PC-9 (cell line): ENCODE results near the gene TMEM50A. TPM values are rescaled to one million over a fixed set of nuclear protein-coding genes. Genes with fewer than 3 reads are reported as not detected.
"Not testable (repeated sequence)": the region's sequence is repeated elsewhere in the genome, so short reads cannot be mapped to it uniquely, and the experiment has no call there.

ENCODE experiments used
- BruUV-seq: library from RNA; stranded (reverse); fragments of 400-500 nt; replicated peaks from 2 replicates; lab custom pipeline; 2021; lab: Mats Ljungman, UMichigan
- CTCF ChIA-PET: fragments of 300-600 bp; sonication (Branson Sonifier 250); formaldehyde crosslinking; loops from one replicate; lab custom pipeline; 2022; ENCODE audit warnings: antibody characterized with exemption; lab: Charles Lee
- POLR2A ChIA-PET: fragments of 300-600 bp; sonication (Branson Sonifier 250); formaldehyde crosslinking; loops from one replicate; lab custom pipeline; 2022; ENCODE audit warnings: antibody characterized with exemption; ENCODE audit not compliant: unreplicated experiment; lab: Charles Lee
- DNase-seq, 2 experiments: peaks; one replicate each; pipeline versions ENCODE4 v3.0.0 to v3.0.0-alpha.2; 2015 to 2022; ENCODE audit warnings: mixed read lengths in 1 of 2
- H2AFZ ChIP-seq: fragments of 200-600 bp; sonication (generic); 2 replicates; pipeline ENCODE4 v1.8.1; 2017; ENCODE audit warnings: antibody characterized with exemption
- H3F3A ChIP-seq: fragments of 200-600 bp; sonication (generic); 2 replicates; pipeline ENCODE4 v1.8.1; 2017; ENCODE audit warnings: antibody characterized with exemption, mild to moderate bottlenecking, low read depth; ENCODE audit not compliant: insufficient read depth
- H3K27ac ChIP-seq: fragments of 200-600 bp; sonication (generic); 2 replicates; pipeline ENCODE4 v1.6.1; 2016; ENCODE audit warnings: mixed run types
- H3K27me3 ChIP-seq: fragments of 200-600 bp; sonication (generic); 2 replicates; pipeline ENCODE4 v1.6.1; 2016; ENCODE audit warnings: low read depth, mixed run types; ENCODE audit not compliant: insufficient read depth
- H3K36me3 ChIP-seq: fragments of 200-600 bp; sonication (generic); 2 replicates; pipeline ENCODE4 v1.6.1; 2016; ENCODE audit warnings: low read depth, mixed run types
- H3K4me1 ChIP-seq: fragments of 200-600 bp; sonication (generic); replicated peaks from 2 replicates; pipeline ENCODE4 v1.6.1; 2016; ENCODE audit warnings: mixed run types; ENCODE audit not compliant: insufficient read depth
- H3K4me2 ChIP-seq: fragments of 200-600 bp; sonication (generic); 2 replicates; pipeline ENCODE4 v1.6.1; 2017; ENCODE audit warnings: mixed run types
- H3K4me3 ChIP-seq: fragments of 200-600 bp; sonication (generic); 2 replicates; pipeline ENCODE4 v1.6.1; 2016; ENCODE audit warnings: mixed run types
- H3K79me2 ChIP-seq: fragments of 200-600 bp; sonication (generic); 2 replicates; pipeline ENCODE4 v1.6.1; 2017; ENCODE audit warnings: low read depth, mixed run types
- H3K9me2 ChIP-seq: fragments of 200-600 bp; sonication (generic); 2 replicates; pipeline ENCODE4 v1.8.1; 2017; ENCODE audit warnings: mild to moderate bottlenecking; ENCODE audit not compliant: insufficient read depth
- H3K9me3 ChIP-seq: fragments of 200-600 bp; sonication (generic); 2 replicates; pipeline ENCODE4 v1.8.1; 2016; ENCODE audit warnings: low read depth; ENCODE audit not compliant: insufficient read depth
- H4K20me1 ChIP-seq: fragments of 200-600 bp; sonication (generic); 2 replicates; pipeline ENCODE4 v1.8.1; 2017; ENCODE audit not compliant: insufficient read depth
- CTCF ChIP-seq: fragments of 200-600 bp; sonication (generic); conservative IDR thresholded peaks from 2 replicates; pipeline ENCODE4 v1.6.1; 2017; ENCODE audit warnings: mixed run types, antibody characterized with exemption, mild to moderate bottlenecking, moderate library complexity
- EZH2 ChIP-seq: fragments of 200-600 bp; sonication (generic); IDR thresholded peaks from 2 replicates; pipeline ENCODE4 v1.8.0; 2017; ENCODE audit warnings: antibody characterized with exemption, low read depth
- intact Hi-C: fragments of 100-400 bp; cut with micrococcal nuclease; formaldehyde crosslinking; loops from one replicate; pipeline ENCODE4 v1.10.0; 2022; ENCODE audit not compliant: unreplicated experiment
- total RNA-seq: library from RNA; stranded (reverse); gene quantifications from 2 replicates; pipeline ENCODE4 v1.2.3, GENCODE V29; 2021

The TMEM50A gene
- total RNA-seq, 1 experiment from 2014 or later = 81.9 TPM

GRCh38 chr1:25361901-25362300 lies 23.8 kb downstream of the TMEM50A start:
- H3K4me1 ChIP-seq = 0 out of 2 replicates have a peak, but pooled peaks cover 1% of the 10 kb centered on the region
- H2AFZ ChIP-seq = no peak overlapping the region
- TF ChIP-seq EZH2 = no peak
- no peak for TF ChIP-seq CTCF
- no peaks in the 10 kb centered on the region for H3K79me2 ChIP-seq
- no TSS peak for BruUV-seq
- intact Hi-C loops = no loop called here
- no peak for DNase-seq
- no peaks in the 10 kb centered on the region for H4K20me1 ChIP-seq
- no peaks in the 10 kb centered on the region for H3K36me3 ChIP-seq
- H3K27ac ChIP-seq = no peak overlapping the region
- H3F3A ChIP-seq = no peaks in the 10 kb centered on the region
- H3K4me3 ChIP-seq = no peak overlapping the region
- no peaks in the 10 kb centered on the region for H3K27me3 ChIP-seq
- no peaks in the 10 kb centered on the region for H3K9me3 ChIP-seq
- CTCF ChIA-PET = no interaction called here
- H3K4me2 ChIP-seq = no peak overlapping the region
- no peaks in the 10 kb centered on the region for H3K9me2 ChIP-seq
- POLR2A ChIA-PET = no interaction called here

- intact Hi-C loops, H3K9me2 ChIP-seq, DNase-seq, POLR2A ChIA-PET, H4K20me1 ChIP-seq, H3F3A ChIP-seq, H3K4me1 ChIP-seq, H3K4me3 ChIP-seq, H3K36me3 ChIP-seq, H3K79me2 ChIP-seq, H3K27ac ChIP-seq, H2AFZ ChIP-seq, H3K4me2 ChIP-seq, H3K27me3 ChIP-seq, BruUV-seq, CTCF ChIA-PET, H3K9me3 ChIP-seq: not testable (repeated sequence)
Observed at GRCh38 chr1:25362634-25363559, 24.8 kb downstream of the TMEM50A start.

GRCh38 chr1:25369241-25369640 lies 31.1 kb downstream of the TMEM50A start:
- no peaks in the 10 kb centered on the region for H3K79me2 ChIP-seq

GRCh38 chr1:25369691-25370271 lies 31.6 kb downstream of the TMEM50A start:
- H3K9me2 ChIP-seq, H2AFZ ChIP-seq, intact Hi-C loops, H3K27me3 ChIP-seq, H3K27ac ChIP-seq, H3K4me1 ChIP-seq, H3K4me3 ChIP-seq, H3K36me3 ChIP-seq, H3F3A ChIP-seq, H3K9me3 ChIP-seq, DNase-seq, POLR2A ChIA-PET, BruUV-seq, H3K4me2 ChIP-seq, H3K79me2 ChIP-seq, H4K20me1 ChIP-seq: not testable (repeated sequence)
- CTCF ChIA-PET = interaction anchor here (0.6 kb wide), 1 partner anchor 149 kb away, joined by 4 read pairs; no protein-coding TSS in a partner anchor

More at GRCh38 chr1:25369241-25369640, 31.1 kb downstream of the TMEM50A start:
- no peaks in the 10 kb centered on the region for H3K4me1 ChIP-seq
- TF ChIP-seq CTCF (no peak), EZH2 (no peak)
- no peaks in the 10 kb centered on the region for H3K9me2 ChIP-seq
- no peak overlapping the region for H3K27ac ChIP-seq
- no peak overlapping the region for H2AFZ ChIP-seq
- H3K27me3 ChIP-seq = no peaks in the 10 kb centered on the region
- no peaks in the 10 kb centered on the region for H3K36me3 ChIP-seq
- no peak for DNase-seq
- no peak overlapping the region for H3K4me3 ChIP-seq
- no peaks in the 10 kb centered on the region for H4K20me1 ChIP-seq
- no peaks in the 10 kb centered on the region for H3F3A ChIP-seq
- POLR2A ChIA-PET = no interaction called here
- H3K4me2 ChIP-seq = no peak overlapping the region
- intact Hi-C loops = no loop called here
- CTCF ChIA-PET = no interaction called here
- H3K9me3 ChIP-seq = no peaks in the 10 kb centered on the region
- BruUV-seq = no TSS peak

- H2AFZ ChIP-seq = not testable (repeated sequence)
Observed at GRCh38 chr1:25371757-25372156, 33.6 kb downstream of the TMEM50A start.

More at GRCh38 chr1:25371757-25372156, 33.6 kb downstream of the TMEM50A start:
- H3K27me3 ChIP-seq, CTCF ChIA-PET, H3K27ac ChIP-seq, H3F3A ChIP-seq, H3K36me3 ChIP-seq, H3K4me1 ChIP-seq, H3K79me2 ChIP-seq, H4K20me1 ChIP-seq, BruUV-seq, H3K4me3 ChIP-seq, DNase-seq, H3K4me2 ChIP-seq, POLR2A ChIA-PET, H3K9me3 ChIP-seq, H3K9me2 ChIP-seq, intact Hi-C loops: not testable (repeated sequence)
